ENCODE measurements around the gene GAS7.

DNA sequence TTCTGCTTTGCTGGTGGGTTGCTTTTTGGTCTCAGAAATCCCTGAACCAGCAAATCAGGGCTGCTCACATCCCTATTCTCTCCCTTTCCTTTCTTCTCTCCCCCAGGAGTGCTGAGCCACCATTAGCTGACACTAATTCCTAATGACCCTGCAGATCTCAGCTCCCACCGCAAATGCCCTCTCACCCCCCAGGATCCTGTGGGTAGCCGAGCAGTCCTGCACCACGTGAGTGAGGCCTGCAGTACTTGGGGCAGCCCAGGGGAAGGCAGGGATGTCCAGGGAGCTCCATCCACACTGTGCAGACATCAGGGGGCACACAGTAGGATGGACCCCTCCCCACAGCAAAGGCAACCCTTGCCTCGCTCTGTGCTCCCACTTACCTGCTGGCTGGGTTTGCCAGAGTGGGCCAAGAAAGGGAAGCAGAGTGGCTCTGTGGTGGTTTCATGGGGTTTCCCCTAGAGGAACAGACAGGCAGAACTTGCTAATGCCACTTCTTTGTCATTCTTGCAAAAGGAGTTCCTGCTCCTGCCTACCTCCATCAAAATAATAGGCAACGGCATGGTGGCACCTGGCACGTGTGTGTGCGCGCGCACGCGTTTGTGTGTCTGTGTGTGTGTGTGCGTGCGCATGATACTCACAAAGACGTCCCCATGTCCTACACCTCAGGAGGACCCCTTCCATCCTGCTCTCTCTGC is 135.6 kb downstream of the GAS7 start:
- TF ChIP-seq EZH2 (IDR thresholded peaks at IDR 0.05): no peak
- TF ChIP-seq POLR2AphosphoS5 (IDR thresholded peaks at IDR 0.05; ENCODE audit: borderline replicate concordance, low read depth, low read length): no peak
